Activated naive CD8-positive, alpha-beta T cell treated with anti-CD3 and anti-CD28 coated beads, Interleukin-2, amount 50 U/mL, for 24 hours (primary cell): Measurements from ENCODE around the gene EDN2.

Experiments
- ATAC-seq: fragments of 150-1000 bp; cut with Tn5 transposase; one replicate; pipeline ENCODE4 v1.10.0; 2021
- DNase-seq: peaks from one replicate; pipeline ENCODE4 v3.0.0; 2021
- H3K27ac Mint-ChIP-seq: one replicate; pipeline ENCODE4 v1.8.0; 2021; ENCODE audit warnings: mild to moderate bottlenecking, mixed read lengths
- H3K27me3 Mint-ChIP-seq: one replicate; pipeline ENCODE4 v1.8.0; 2021; ENCODE audit warnings: mixed read lengths
- H3K36me3 Mint-ChIP-seq: one replicate; pipeline ENCODE4 v1.8.0; 2021; ENCODE audit warnings: low read depth, mixed read lengths
- H3K4me1 Mint-ChIP-seq: one replicate; pipeline ENCODE4 v1.8.0; 2021; ENCODE audit warnings: mixed read lengths
- H3K4me3 Mint-ChIP-seq: one replicate; pipeline ENCODE4 v1.8.0; 2021; ENCODE audit warnings: mild to moderate bottlenecking, moderate library complexity, mixed read lengths
- H3K9me3 Mint-ChIP-seq: one replicate; pipeline ENCODE4 v1.8.0; 2021; ENCODE audit warnings: mixed read lengths

Gene EDN2

DNA sequence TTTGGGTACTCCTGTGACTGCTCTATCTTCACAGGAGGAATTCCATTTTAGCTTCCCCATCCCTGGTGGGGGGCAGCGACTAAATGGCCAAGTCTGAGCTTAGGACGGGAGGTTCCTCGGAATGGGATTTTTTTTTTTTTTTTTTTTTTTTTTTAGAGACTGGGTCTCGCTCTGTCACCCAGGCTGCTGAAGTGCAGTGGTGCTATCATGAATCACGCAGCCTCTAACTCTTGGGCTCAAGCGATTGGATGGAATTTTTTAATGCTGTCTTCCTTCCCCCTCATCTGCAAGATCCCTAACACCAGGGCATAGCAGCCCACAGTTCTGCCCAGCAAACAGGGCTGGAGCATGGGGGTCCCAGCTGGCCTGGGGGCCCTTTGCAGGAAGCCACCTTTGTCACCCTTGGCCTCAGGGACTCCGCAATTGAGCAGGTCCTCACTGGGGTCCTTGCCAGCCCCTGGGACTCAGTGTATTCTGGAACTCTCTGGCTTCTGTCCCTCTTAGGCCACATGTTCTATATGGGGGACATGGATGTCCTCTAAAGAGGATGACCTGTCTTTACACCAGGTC lies 13.1 kb upstream of the EDN2 start:
- Mint-ChIP-seq H3K36me3 (no peaks in the 10 kb centered on the region), H3K27me3 (peaks cover 17% of the 10 kb centered on the region), H3K9me3 (no peaks in the 10 kb centered on the region), H3K27ac (no peak overlapping the region), H3K4me1 (peaks cover 10% of the 10 kb centered on the region), H3K4me3 (no peak overlapping the region)
- no peak for ATAC-seq
- DNase-seq = no peak

DNA sequence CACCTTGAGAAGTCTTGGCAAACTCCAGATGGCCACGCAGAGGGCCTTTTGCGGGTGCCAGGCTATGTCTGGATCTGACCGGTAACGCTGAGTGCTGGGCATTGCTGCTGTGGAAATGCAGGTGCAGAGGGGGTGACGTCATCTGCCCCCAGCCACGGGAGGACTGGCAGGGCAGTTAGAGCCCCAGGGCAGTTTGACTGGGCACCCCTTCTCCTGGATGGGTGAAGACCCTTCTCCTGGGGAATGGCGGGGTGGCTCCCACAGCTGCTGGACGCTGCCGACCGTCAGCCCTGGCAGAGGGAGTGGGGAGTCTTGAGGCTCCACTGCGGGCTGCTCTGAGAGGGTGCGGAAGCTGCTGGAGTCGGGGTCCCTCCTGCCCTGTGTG lies 12.6 kb upstream of the EDN2 start:
- Mint-ChIP-seq H3K4me3 (peak overlapping the region; percentile 8), H3K4me1 (peaks cover 10% of the 10 kb centered on the region)
- no peak for ATAC-seq

DNA sequence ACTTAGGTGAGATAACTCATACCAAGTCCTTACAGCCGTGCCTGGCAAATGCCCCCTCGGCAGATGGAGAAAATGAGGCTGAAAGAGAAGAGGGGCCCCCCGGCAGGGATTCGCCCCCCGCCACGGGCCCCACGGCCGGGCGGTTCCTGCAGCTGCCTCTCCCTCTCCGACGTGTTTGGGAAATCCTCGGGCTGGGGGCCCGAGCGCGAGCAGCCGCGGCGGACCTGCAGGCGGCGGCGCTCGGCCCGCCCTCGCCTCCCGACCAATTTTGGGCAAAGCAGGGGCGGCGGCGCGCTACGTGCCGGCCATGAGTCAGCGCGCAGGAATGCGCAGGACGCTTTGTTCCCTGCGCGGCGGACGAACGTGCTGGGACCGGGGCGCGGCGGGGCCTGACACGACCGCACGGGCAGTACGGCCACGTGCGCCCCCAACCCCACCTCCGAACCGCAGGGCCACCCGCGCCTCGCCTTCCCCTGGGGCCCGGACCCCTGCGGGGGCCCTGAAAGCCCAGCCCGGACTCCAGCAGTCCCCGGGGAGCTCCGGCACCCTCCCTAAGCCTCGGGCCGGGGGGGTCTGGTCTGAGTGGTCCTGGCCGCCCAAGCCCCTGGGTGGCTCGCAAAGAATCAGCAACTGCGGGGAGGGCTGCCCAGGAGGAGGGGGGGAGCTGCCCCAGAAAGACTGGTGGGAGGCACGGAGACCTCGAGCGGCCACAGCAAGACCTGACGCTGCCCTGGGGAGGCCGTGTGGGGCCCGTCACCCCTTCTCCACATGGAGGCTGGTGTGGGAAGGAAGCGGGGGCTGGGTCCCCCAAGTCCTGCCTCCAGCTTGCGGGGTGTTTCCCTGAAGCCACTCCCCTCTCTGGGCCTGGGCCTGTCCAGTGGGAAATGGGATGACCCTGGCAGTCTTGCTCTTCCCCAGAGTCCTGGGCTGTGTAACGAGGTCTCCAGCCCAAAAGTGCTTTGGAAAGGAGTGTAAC lies 11.9 kb upstream of the EDN2 start:
- Mint-ChIP-seq H3K9me3 (no peaks in the 10 kb centered on the region), H3K4me3 (peak overlapping the region; percentile 59), H3K27ac (no peak overlapping the region), H3K27me3 (peaks cover 17% of the 10 kb centered on the region), H3K4me1 (peaks cover 10% of the 10 kb centered on the region), H3K36me3 (no peaks in the 10 kb centered on the region)
- ATAC-seq (peak; percentile 72), DNase-seq (peak; percentile 76)

More for the DNA sequence above, 12.6 kb upstream of the EDN2 start:
- Mint-ChIP-seq H3K9me3 (no peaks in the 10 kb centered on the region), H3K27ac (no peak overlapping the region), H3K27me3 (peaks cover 17% of the 10 kb centered on the region), H3K36me3 (no peaks in the 10 kb centered on the region)
- no peak for DNase-seq

DNA sequence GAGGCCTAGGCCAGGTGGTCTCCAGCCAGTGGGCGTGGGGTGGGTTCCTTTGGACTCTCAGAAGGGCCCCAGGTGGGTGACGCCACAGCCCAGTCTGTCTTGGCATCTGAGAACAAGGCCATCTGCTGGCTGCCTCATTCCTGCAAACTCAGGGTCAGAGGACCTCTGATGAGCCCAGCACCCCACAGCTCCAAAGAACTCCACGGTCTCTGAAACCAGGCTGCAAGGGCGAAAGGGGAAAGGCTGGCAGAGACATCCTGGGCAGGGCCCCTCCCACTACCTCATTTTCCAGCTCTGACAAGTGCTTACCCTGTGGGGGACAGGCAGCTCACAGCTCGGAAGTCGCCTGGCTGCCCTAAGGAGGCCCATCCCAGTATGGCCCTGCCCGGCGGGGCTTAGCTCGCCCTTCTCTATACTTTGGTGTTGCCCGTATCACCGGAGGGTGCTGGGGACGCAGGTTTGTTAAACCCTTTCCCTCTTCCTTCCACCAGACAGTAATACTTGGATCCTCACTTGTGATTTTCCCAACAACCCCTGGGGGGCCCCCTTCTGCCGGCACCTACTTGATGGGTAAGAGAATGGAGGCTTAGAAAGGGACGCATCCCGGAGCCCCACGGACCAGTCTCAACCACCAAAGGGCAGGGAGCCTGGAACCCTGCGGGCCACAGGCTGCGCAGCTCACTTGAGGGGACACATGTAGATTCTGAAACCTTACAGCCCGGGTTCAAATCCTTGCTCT lies 10.9 kb upstream of the EDN2 start:
- DNase-seq (peak; percentile 26), ATAC-seq (no peak)
- Mint-ChIP-seq H3K9me3 (no peaks in the 10 kb centered on the region), H3K27ac (no peak overlapping the region), H3K4me3 (peak overlapping the region; percentile 59), H3K36me3 (no peaks in the 10 kb centered on the region), H3K27me3 (peaks cover 17% of the 10 kb centered on the region), H3K4me1 (peaks cover 10% of the 10 kb centered on the region)

DNA sequence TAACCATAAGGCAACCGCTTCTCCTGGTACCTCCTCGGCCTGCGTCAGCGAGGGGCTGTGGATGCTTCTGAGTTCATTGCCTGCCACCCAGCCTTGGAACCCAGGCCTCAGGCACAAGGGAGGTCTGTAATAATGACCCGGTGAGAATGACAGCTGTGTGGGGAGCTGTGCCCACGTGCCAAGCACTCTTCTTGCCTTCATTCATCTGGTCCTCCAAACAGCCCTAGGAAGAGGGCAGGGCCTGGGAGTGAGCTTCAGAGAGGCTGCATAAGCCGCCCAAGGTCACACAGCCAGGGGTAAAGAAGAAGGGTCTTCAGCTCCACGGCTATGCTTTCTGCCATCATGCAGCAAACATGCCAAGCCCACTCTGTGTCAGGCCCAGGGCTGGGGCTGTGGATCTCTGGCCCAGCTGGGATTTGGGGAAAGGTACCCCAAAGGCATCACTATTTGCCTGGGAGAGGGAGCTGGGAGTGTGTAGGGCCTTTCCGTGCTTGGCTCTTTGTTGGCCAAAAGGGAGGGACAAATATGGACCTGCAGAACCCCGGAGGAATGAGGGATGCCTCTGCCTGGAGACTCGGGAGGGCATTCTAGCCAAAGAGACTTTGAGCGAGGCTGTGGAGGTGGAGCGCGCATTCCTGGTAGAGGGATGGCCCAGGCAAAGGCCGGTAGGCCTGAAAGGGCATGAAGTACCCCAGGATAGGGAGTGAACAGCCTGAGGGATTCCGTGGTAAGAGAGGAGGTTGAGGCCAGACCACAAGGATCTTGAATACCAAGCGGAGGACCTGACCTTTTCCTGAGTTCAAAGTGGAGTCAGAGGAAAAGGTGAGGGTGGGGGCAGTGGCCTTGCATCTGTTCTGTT lies 10.1 kb upstream of the EDN2 start:
- Mint-ChIP-seq H3K9me3 (no peaks in the 10 kb centered on the region), H3K36me3 (no peaks in the 10 kb centered on the region), H3K4me1 (peaks cover 10% of the 10 kb centered on the region), H3K4me3 (no peak overlapping the region), H3K27me3 (peaks cover 21% of the 10 kb centered on the region), H3K27ac (no peak overlapping the region)
- no peak for ATAC-seq
- no peak for DNase-seq

DNA sequence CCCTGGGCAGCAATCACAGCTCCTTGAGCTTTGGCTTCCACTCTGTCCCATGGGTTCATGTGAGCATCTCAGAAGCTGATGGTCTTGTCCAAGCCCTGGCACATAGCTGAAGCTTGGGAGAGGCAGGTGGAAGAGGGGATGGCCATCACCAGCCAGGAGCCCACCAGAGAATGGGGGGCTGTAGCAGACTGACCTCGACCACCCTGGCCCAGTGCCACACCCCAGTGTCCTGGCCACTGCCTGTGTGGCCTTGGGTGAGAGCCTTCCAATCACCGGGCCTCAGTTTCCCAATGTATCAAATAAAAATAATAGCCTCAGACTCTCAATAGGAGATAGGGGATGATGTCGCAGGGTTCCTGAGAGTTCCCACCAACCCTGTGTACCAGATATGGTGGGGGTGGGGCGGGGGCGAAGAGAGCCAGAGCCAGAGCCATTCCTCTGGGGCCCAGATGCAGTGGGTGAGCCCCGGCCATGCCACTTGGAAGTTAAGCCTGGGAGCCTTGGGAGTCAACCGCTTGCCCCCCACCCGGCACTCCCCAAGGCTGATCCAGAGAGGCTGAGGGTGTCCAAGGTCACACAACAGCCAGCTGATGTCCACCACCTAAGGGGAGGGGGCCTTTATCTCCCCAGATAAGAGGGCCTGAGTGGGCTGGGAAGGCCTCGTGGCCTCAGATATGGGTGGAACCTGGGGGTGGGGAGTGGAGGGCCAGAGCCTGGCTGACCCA lies 9.3 kb upstream of the EDN2 start:
- H3K9me3 Mint-ChIP-seq = no peaks in the 10 kb centered on the region
- peaks cover 24% of the 10 kb centered on the region for H3K27me3 Mint-ChIP-seq
- no peak for ATAC-seq
- DNase-seq = no peak
- H3K36me3 Mint-ChIP-seq = no peaks in the 10 kb centered on the region
- no peak overlapping the region for H3K4me3 Mint-ChIP-seq
- H3K27ac Mint-ChIP-seq = no peak overlapping the region
- peaks cover 10% of the 10 kb centered on the region for H3K4me1 Mint-ChIP-seq

DNA sequence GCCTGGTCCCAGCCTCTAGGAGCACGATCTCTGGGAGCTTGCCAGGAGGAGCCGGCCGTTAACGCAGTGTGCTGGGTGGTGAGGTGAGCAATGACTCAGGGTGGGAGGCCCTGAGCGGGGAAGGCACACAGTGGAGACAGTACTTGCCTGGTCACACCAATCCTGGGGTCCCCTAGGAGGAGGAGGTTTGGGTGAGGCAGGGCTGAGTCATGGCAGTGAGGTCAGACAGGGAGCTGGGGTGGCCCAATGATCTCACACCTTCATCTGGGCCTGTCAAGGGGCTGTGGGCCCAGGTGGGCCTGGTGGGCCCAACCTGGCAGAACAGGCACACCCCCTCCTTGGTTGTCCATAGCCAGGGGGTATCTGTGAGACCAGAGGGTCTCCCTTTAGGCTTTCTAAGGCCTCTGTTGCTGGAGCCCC lies 8.6 kb upstream of the EDN2 start:
- peak; percentile 44 for DNase-seq
- peaks cover 24% of the 10 kb centered on the region for H3K27me3 Mint-ChIP-seq
- no peaks in the 10 kb centered on the region for H3K36me3 Mint-ChIP-seq
- peak; percentile 79 for ATAC-seq
- H3K4me3 Mint-ChIP-seq = no peak overlapping the region
- peaks cover 8% of the 10 kb centered on the region for H3K4me1 Mint-ChIP-seq
- H3K9me3 Mint-ChIP-seq = no peaks in the 10 kb centered on the region
- no peak overlapping the region for H3K27ac Mint-ChIP-seq

DNA sequence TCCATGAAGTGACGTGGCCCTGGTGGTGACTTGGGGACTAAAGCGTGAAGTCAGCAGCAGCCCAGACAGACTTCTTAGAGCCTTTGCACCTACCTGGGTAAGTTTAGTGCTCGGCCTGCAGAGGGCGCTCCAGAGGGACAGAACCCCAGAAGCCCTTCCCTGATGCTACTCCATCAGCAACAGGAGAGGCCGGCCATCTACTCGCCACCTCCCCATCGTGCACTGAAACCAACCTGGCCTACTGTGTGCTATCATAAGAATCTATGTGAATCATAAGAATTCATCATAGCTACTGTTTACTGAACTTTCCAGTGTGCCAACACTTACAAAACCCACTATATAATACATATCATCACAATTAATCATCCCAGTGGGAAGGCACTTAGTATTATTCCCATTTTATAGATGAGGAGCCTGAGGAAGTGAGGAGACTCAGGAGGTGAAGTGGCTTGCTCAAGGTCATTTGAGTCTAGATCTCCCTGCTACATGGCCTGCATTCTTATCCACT lies 7.9 kb upstream of the EDN2 start:
- H3K9me3 Mint-ChIP-seq = no peaks in the 10 kb centered on the region
- DNase-seq = peak; percentile 67
- ATAC-seq = no peak
- H3K27ac Mint-ChIP-seq = no peak overlapping the region
- H3K4me3 Mint-ChIP-seq = no peak overlapping the region
- H3K4me1 Mint-ChIP-seq = peaks cover 8% of the 10 kb centered on the region
- H3K27me3 Mint-ChIP-seq = peaks cover 26% of the 10 kb centered on the region
- H3K36me3 Mint-ChIP-seq = no peaks in the 10 kb centered on the region

DNA sequence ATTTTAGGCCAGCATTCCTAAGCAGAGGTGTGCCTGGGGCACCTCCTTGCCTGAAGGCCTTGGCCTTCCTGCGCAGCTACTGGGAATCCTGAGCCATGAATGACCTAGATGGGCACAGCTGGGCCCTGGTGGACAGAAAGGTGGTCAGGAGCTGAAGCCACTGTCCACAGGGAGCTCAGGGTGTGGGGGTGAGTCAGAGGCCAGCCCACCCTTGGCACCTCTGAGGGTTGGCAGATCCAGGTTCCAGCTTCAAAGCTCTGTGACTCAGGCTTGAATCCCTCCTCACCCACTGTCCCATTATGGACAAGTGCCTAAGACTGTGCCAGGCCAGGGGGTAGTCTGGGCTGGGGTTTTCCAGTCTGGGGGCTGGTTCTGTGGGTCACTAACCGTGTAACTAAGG lies 6.4 kb upstream of the EDN2 start:
- Mint-ChIP-seq H3K36me3 (no peaks in the 10 kb centered on the region), H3K4me1 (peaks cover 14% of the 10 kb centered on the region), H3K9me3 (no peaks in the 10 kb centered on the region), H3K4me3 (no peak overlapping the region), H3K27me3 (peaks cover 34% of the 10 kb centered on the region), H3K27ac (no peak overlapping the region)
- no peak for DNase-seq
- ATAC-seq = no peak

DNA sequence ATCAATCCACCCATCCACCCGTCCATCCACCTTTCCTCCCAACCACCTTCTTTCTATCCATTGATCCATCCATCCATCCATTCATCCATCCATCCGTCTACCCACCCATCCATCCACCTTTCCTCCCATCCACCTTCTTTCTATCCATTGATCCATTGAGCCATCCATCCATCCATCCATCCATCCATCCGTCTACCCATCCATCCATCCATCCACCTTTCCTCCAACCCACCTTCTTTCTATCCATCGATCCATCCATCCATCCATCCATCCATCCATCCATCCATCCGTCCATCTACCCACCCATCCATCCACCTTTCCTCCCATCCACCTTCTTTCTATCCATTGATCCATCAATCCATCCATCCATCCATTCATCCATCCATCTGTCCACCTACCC lies 5.1 kb upstream of the EDN2 start:
- Mint-ChIP-seq H3K4me1 (peaks cover 9% of the 10 kb centered on the region), H3K9me3 (no peaks in the 10 kb centered on the region), H3K27ac (no peak overlapping the region), H3K36me3 (no peaks in the 10 kb centered on the region), H3K27me3 (peaks cover 27% of the 10 kb centered on the region), H3K4me3 (no peak overlapping the region)
- ATAC-seq = no peak
- no peak for DNase-seq

DNA sequence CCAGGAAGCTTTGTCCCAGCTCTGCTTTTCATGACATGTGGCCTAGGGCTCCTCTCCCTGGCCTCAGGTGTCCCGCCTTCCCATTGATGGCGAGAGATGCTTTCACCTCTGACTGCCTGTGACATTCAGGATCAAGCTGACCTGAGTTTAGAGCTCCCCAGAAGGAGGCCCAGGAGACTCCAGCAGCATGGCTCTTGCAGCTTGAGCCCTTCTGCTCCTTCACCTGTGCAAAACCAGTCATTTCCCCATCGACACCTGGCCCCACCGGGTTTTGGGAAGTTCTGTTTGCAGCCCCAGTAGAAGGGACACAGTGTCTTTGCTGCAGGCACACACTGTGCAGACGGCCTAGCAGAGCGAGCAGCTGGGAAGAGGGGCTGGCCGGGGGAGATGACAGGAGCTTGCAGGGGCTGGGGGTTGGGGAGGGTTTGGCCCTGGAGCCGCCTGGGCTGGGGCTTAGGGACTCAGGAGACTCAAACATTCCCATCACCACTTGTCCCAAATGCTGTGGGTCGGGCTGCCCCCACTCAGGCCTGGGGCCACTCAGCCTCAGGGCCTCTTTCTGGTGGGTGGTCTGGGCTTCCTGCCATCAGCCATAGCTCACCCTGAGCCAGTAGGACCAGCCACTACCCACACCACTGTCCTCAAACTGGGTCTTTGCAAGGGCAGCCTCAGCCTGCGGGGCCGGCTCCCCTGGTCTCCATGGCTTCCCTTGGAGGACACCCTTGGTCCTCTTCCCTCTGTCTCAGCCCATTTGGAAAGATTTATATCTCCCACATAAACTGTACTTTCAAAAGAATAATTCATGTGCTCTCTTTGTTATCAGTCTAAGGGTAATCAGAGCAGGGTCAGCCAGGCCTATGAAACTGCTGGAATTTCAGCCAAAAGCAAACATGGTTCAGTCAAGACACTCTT lies 3.8 kb upstream of the EDN2 start:
- no peak for ATAC-seq
- H3K27ac Mint-ChIP-seq = no peak overlapping the region
- peaks cover 9% of the 10 kb centered on the region for H3K4me1 Mint-ChIP-seq
- no peak overlapping the region for H3K4me3 Mint-ChIP-seq
- no peaks in the 10 kb centered on the region for H3K36me3 Mint-ChIP-seq
- peaks cover 25% of the 10 kb centered on the region for H3K27me3 Mint-ChIP-seq
- no peaks in the 10 kb centered on the region for H3K9me3 Mint-ChIP-seq
- no peak for DNase-seq

DNA sequence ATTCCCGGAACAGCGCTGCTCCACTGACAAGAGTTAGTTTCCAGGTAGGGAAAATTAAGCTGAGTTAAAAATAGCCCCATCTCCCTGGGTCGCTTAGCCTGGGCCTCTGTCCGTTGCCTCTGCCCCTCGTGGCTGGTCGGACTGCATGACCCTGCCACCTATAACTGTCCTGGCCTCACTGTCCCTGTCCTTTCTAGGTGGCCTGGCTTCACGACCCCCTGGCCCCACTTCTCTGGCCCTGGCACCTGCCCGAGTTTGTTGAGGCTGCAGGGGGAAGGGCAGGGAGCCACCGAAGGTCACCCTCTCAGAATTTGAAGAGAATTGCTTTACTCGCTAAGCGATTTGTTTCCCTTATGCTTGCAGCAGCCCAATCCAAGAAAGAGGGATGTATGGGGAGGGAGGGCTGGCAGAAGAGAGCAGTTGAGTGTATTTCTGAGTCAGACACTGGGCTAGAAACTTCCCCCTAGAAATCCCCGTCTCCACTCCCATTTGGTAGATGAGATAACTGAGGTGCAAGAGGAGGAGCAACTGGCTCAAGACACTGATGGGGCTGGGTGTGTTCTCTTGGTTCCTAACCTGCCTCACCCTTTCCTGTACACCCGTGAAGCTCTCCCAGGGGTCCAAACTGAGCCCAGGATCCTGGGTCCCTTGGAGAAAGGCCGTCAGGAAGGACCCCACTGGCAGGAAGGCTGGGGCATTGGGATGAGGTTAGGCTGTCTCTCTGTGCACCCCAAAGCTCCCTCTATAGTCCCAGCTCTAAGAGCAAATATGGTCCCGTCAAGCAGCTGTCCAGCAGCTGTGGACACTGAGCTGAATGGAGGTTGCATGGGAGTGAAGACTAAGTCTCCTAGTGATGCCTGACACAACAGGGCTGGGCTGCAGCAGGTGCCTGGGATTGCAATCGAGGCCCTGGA lies 2.9 kb upstream of the EDN2 start:
- Mint-ChIP-seq H3K36me3 (no peaks in the 10 kb centered on the region), H3K27ac (no peak overlapping the region), H3K4me3 (no peak overlapping the region), H3K9me3 (no peaks in the 10 kb centered on the region), H3K27me3 (peaks cover 25% of the 10 kb centered on the region), H3K4me1 (peaks cover 7% of the 10 kb centered on the region)
- DNase-seq (no peak), ATAC-seq (peak; percentile 33)
